Putamen (tissue), 1 donor: ENCODE data around the gene CAPN10.

ENCODE experiments used
- DNase-seq: peaks from one replicate; pipeline ENCODE4 v3.0.0-alpha.2; 2016; ENCODE audit warnings: low spot score

The CAPN10 gene

GRCh38 chr2:240624011-240624949, 37.7 kb downstream of the CAPN10 start:
- no peak for DNase-seq

DNA sequence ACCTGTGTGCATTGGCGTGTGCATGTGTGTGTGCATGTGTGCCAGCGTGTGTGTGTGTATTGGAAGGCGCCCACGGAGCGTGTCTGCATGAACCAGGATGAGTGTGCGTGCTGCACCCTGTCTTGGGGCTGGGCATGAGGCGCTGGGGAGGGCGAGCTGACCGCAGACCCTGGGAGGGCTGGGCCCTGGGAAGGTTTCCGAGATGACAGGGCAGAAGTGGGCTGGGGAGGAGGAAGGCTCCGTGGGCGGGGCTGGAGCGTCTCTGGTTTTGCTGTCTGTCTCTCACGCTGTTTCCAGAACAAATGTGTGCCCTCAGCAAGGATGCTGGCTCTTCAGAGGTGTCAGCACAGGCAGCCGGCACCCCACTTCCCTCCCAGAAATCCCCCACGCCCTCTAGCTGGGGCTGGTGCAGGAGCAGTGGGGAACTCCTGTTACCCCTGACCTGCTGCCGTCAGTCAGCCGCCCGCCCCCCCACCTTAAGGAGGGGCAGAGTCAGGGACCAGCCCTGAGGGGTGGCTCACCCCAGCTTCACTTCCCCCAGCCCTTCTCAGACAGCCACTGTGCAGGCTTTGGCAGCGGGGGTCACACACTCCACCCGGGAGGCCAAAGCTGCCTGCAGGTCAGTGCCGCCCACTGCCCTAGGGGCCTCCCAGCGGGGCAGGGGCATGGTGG, 38.6 kb downstream of the CAPN10 start, which contains the start of gene GPR35:
Gene GPR35 (plus strand): TSS at position 531 of the 672 bp plus-strand sequence. CDS start 4,473 bp downstream, outside the sequence.
- DNase-seq: no peak

GRCh38 chr2:240626531-240627300, 40.2 kb downstream of the CAPN10 start:
- no peak for DNase-seq

GRCh38 chr2:240627736-240628506, 41.4 kb downstream of the CAPN10 start:
- DNase-seq: no peak

DNA sequence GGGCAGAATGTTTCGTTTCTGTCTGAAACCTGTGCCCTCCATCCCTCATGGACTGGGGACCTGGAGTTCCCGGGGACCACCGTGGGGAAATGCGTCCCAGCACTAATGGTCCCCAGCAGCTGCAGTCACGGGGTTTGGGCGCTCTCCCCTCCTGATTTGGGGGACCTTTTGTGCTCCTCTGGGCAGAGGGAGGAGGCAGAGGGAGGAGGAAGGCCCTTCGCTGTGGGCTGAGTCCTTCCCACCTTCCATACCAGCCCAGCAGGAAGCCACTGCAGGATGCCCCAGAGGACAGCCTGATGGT, 41.9 kb downstream of the CAPN10 start:
- no peak for DNase-seq

DNA sequence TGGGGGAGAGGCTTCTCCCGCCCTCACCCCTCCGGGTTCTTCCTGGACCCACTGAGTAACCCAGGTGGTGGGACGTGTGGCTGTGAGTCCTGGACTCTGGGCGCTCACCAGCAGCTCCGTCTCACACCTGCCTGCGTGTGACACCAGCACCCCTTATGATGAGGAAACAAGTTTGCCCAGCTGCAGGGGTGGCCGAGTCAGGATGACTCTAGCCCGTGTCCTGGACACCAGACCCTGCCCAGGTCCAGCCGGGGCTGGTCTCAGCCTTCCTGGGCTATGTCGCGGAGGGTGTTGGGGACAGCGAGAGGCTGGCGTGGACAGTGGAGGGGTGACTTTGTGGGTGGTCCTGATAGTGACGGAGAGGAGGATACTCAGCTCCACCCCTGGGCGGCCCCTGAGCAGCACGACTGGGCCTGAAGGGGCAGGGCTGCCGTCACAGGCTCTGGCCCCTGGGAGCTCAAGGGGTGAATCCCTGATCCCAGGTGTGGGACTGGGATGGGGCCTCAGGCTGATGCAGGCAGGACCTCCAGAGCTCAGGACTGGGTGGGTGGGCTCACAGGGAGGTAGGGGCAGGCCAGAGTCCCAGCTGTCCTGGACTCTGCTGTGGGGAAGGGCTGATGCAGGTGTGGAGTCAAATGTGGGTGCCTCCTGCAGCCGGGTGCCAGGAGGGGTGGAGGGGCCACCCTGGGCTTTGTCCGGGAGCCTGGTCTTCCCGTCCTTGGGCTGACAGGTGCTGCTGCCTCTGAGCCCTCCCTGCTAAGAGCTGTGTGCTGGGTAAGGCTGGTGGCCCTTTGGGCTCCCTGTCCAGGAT, 42.5 kb downstream of the CAPN10 start:
- no peak for DNase-seq

- DNase-seq: no peak
Measured at GRCh38 chr2:240629619-240629967, 43.1 kb downstream of the CAPN10 start.

- DNase-seq: no peak
Measured at GRCh38 chr2:240629968-240630770, 43.6 kb downstream of the CAPN10 start.

GRCh38 chr2:240630771-240631547, 44.4 kb downstream of the CAPN10 start:
- DNase-seq: no peak

- DNase-seq: no peak
Measured at GRCh38 chr2:240631548-240632305, 45.2 kb downstream of the CAPN10 start.

GRCh38 chr2:240632306-240632721, 45.8 kb downstream of the CAPN10 start:
- no peak for DNase-seq

GRCh38 chr2:240635121-240635997, 48.8 kb downstream of the CAPN10 start:
- no peak for DNase-seq

- DNase-seq: no peak
Measured at GRCh38 chr2:240635998-240636547, 49.5 kb downstream of the CAPN10 start.

- DNase-seq: no peak
Measured at GRCh38 chr2:240636563-240637115, 50.1 kb downstream of the CAPN10 start.

DNA sequence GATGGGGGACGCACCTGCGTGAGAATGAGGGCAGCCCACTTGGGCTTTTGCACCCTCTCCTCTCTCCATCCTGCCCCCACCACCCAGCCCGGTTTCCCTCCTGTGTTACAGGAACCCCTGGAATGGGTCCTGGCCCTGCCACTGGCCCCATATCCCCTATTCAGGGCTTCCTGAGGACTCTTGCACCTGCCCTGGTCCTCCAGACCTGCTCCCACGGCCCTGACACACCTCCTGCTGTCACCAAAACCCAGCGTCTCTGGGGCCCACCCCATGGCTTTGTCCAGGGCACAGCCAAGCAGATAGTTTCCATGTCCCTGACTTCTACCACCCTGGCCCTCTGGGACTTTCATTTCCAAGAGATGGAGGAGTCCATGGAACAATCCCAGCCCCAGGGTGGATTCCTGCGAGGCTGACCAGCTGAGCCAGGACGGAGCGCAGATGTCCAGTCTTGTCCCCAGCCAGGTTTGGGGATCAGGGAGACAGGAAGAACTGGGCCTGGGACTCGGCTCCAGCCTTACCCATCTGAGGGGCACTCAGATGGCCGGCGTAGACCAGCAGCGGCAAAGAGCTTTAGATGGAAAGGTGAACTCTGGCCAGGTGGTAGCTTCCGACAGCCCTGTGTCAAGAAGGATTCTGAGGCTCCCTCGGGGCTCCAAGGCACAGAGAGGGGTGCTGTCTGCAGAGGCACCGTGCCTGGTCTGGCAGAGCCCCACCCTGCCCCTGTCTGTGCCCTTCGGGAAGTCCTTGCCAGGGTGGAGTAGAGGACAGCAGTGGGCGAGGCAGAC, 50.8 kb downstream of the CAPN10 start:
- no peak for DNase-seq

DNA sequence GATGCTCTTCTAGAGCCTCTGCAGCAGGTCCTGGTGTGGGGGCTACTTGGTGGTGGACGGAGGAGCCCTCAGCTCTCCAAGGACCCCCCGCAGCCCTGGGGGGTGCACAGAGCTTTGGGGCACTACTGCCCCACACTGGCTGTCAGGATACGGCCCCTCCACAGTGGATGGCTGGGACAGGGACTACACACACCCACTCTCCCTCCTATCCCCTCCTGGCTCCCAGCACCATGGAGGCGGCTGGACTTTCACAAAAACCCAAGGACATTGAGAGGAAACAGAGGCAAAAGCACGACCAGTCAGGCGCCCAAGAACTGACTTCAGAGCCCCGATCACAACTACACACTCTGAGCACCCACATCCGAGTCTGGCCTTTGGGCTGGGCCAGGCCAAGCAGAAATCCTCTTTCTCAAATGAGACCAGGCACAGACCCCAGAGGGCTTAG, 51.4 kb downstream of the CAPN10 start:
- no peak for DNase-seq
